Fibroblast of lung (primary cell): Measurements from ENCODE around the gene PLA2G4B. TPM values are rescaled to one million over a fixed set of nuclear protein-coding genes. Genes with fewer than 3 reads are reported as not detected.

Experiments
- DNase-seq, 2 donors: peaks; one replicate each; pipeline versions ENCODE4 v3.0.0 to v3.0.0-alpha.2; 2010; ENCODE audit warnings: low read depth in 2 of 2
- H2AFZ ChIP-seq: 2 replicates; pipeline ENCODE4 v1.5.1; 2012; ENCODE audit warnings: low read length, control low read depth, inconsistent platforms
- H3K27ac ChIP-seq: 2 replicates; pipeline ENCODE4 v1.5.1; 2011; ENCODE audit warnings: low read length, control low read depth; ENCODE audit not compliant: insufficient read depth
- H3K27me3 ChIP-seq: 2 replicates; pipeline ENCODE4 v1.5.1; 2011; ENCODE audit warnings: mild to moderate bottlenecking, low read length; ENCODE audit not compliant: control insufficient read depth, insufficient read depth
- H3K36me3 ChIP-seq: 2 replicates; pipeline ENCODE4 v1.5.1; 2011; ENCODE audit warnings: low read length; ENCODE audit not compliant: control insufficient read depth, insufficient read depth
- H3K4me1 ChIP-seq: 2 replicates; pipeline ENCODE4 v1.5.1; 2011; ENCODE audit warnings: low read length; ENCODE audit not compliant: control insufficient read depth, insufficient read depth; ENCODE audit errors: extremely low read depth
- H3K4me2 ChIP-seq: 2 replicates; pipeline ENCODE4 v1.5.1; 2011; ENCODE audit warnings: low read length, control low read depth; ENCODE audit not compliant: insufficient read depth; ENCODE audit errors: extremely low read depth
- H3K4me3 ChIP-seq, 4 experiments: fragments of 200-600 bp in 1 of 4; sonication (generic) in 1 of 4; replicated peaks in 1 of 4; 2 replicates each; pipeline ENCODE4 v1.5.1; 2011 to 2016; ENCODE audit warnings: low read length in 4 of 4, low read depth in 3 of 4, mild to moderate bottlenecking in 3 of 4, control low read depth in 2 of 4, inconsistent platforms in 1 of 4, mixed read lengths in 1 of 4; ENCODE audit not compliant: insufficient read depth in 1 of 4; ENCODE audit errors: control extremely low read depth in 1 of 4
- H3K79me2 ChIP-seq: 2 replicates; pipeline ENCODE4 v1.5.1; 2012; ENCODE audit warnings: mild to moderate bottlenecking, low read length, inconsistent platforms; ENCODE audit not compliant: control insufficient read depth, insufficient read depth
- H3K9ac ChIP-seq: 2 replicates; pipeline ENCODE4 v1.5.1; 2011; ENCODE audit warnings: mild to moderate bottlenecking, low read length, control low read depth; ENCODE audit not compliant: insufficient read depth
- H3K9me3 ChIP-seq: 2 replicates; pipeline ENCODE4 v1.5.1; 2012; ENCODE audit warnings: low read depth, low read length; ENCODE audit not compliant: control insufficient read depth, insufficient read depth
- H4K20me1 ChIP-seq: 2 replicates; pipeline ENCODE4 v1.5.1; 2011; ENCODE audit warnings: low read length; ENCODE audit not compliant: control insufficient read depth, insufficient read depth; ENCODE audit errors: extremely low read depth
- EZH2 ChIP-seq: IDR thresholded peaks from 2 replicates; pipeline ENCODE4 v1.5.1; 2012; ENCODE audit warnings: low read length, control low read depth, mild to moderate bottlenecking; ENCODE audit errors: missing control alignments
- polyA minus RNA-seq: library from RNA; depleted of rRNA, polyadenylated mRNA; stranded (reverse); fragments of >200 nt; gene quantifications from 2 replicates; pipeline ENCODE4 v1.2.3, GENCODE V29; 2011; ENCODE audit warnings: low replicate concordance
- polyA plus RNA-seq, 2 donors: library from polyadenylated mRNA; depleted of rRNA in 1 of 2; stranded (reverse) in 1 of 2; unstranded in 1 of 2; fragments of >200 nt; gene quantifications; 2 replicates each; pipeline ENCODE4 v1.2.1, GENCODE V29; 2011 to 2012; ENCODE audit warnings: missing spikeins in 1 of 2
- total RNA-seq: library from RNA; depleted of rRNA; stranded (reverse); fragments of >200 nt; gene quantifications from 2 replicates; pipeline ENCODE4 v1.2.1, GENCODE V29; 2014
- TF ChIP-seq, protein P1 (sequence below), 2 donors: IDR thresholded peaks in 1 of 2; conservative IDR thresholded peaks in 1 of 2; 1 replicate in 1 of 2; 2 replicates in 1 of 2; pipeline ENCODE4 v1.5.1; 2011 to 2012; ENCODE audit warnings: low read length in 2 of 2, control low read depth in 1 of 2, inconsistent platforms in 1 of 2, low read depth in 1 of 2, mild to moderate bottlenecking in 1 of 2

The PLA2G4B gene
- total RNA-seq (0.99 and 1.3 TPM in 2 replicates), polyA plus RNA-seq (1.2 TPM in 2 replicates), polyA minus RNA-seq (not detected in 2 replicates)
- polyA plus RNA-seq (2012): 0.77 and 1.2 TPM in 2 replicates

DNA sequence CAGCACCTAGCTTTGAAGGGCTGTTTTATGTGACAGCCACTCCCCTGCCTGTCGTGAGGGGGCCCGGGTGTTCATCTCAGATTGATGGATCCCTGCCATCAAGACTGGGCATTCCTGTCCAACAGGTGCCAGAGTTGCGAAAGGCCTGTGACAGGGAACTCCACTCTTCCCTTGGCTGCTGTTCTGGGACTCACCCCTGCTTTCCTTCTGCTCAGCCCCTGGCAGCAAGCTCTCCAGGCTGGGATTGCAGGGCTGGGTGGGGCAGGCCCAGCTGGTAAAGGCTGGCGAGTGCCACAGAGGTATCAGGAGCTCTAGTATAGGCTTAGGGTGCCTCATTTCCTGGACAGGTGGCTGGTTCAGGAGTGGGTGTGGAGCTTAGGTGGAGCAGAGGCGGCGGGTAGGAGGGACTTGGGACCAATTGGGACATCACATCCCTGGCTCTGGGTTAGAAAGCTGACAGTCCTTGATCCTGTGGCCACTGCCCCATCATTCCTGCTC, at the start of gene PLA2G4B:
PLA2G4B (plus strand) TSS at position 448 of the 498 bp plus-strand sequence. CDS start 67 bp downstream, outside the sequence.
- Histone ChIP-seq H4K20me1 (no peaks in the 10 kb centered on the region), H3K4me2 (no peak within 1 kb of the TSS), H3K9ac (no peak within 1 kb of the TSS), H3K27ac (no peak within 1 kb of the TSS), H3K27me3 (no peaks in the 10 kb centered on the region), H3K4me1 (no peaks in the 10 kb centered on the region), H3K4me3 (no peak within 1 kb of the TSS), H3K9me3 (no peaks in the 10 kb centered on the region), H2AFZ (no peak within 1 kb of the TSS), H3K36me3 (no peaks in the 10 kb centered on the region), H3K79me2 (no peaks in the 10 kb centered on the region)
- no peak for TF ChIP-seq EZH2
- TF ChIP-seq, protein P1, sequence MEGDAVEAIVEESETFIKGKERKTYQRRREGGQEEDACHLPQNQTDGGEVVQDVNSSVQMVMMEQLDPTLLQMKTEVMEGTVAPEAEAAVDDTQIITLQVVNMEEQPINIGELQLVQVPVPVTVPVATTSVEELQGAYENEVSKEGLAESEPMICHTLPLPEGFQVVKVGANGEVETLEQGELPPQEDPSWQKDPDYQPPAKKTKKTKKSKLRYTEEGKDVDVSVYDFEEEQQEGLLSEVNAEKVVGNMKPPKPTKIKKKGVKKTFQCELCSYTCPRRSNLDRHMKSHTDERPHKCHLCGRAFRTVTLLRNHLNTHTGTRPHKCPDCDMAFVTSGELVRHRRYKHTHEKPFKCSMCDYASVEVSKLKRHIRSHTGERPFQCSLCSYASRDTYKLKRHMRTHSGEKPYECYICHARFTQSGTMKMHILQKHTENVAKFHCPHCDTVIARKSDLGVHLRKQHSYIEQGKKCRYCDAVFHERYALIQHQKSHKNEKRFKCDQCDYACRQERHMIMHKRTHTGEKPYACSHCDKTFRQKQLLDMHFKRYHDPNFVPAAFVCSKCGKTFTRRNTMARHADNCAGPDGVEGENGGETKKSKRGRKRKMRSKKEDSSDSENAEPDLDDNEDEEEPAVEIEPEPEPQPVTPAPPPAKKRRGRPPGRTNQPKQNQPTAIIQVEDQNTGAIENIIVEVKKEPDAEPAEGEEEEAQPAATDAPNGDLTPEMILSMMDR (conservative IDR thresholded peaks at IDR 0.05 in 1 of 2, IDR thresholded peaks at IDR 0.05 in 1 of 2; ENCODE audit: low read depth in 1 of 2, low read length in 2 of 2): no peak
- DNase-seq: no peak

DNA sequence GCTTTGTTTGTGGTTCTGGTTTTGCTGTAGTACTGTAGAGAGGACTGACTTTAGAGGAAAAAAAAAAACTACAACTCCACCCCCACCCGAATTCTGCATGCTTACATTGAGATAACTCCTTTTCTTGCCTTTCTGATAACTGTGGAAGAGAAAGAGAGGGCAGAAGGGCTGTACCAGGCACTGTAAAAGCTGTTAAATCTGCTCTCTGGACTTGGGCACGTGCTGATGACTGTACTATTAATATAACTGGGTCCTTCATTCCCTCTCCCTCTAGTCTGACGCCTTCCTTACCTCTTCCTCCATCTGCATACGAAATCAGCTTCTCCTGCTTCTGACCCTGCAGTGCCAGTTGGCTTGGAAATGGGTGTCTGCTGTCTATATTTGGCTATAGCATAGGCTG, 49.4 kb upstream of the PLA2G4B start:
- no peak overlapping the region for H3K4me3 ChIP-seq
- H3K4me1 ChIP-seq: peaks cover 15% of the 10 kb centered on the region
- H3K4me2 ChIP-seq: no peak overlapping the region
- no peaks in the 10 kb centered on the region for H3K9me3 ChIP-seq
- H3K27me3 ChIP-seq: no peaks in the 10 kb centered on the region
- no peak overlapping the region for H3K9ac ChIP-seq
- no peak overlapping the region for H3K27ac ChIP-seq
- peaks cover 16% of the 10 kb centered on the region for H3K79me2 ChIP-seq
- TF ChIP-seq, protein P1 (conservative IDR thresholded peaks at IDR 0.05 in 1 of 2, IDR thresholded peaks at IDR 0.05 in 1 of 2; ENCODE audit: low read depth in 1 of 2, low read length in 2 of 2): no peak
- TF ChIP-seq EZH2: no peak
- no peak for DNase-seq
- H4K20me1 ChIP-seq: no peaks in the 10 kb centered on the region
- H2AFZ ChIP-seq: no peak overlapping the region
- no peaks in the 10 kb centered on the region for H3K36me3 ChIP-seq

- no peaks in the 10 kb centered on the region for H3K36me3 ChIP-seq
- DNase-seq: no peak
- peaks cover 15% of the 10 kb centered on the region for H3K4me1 ChIP-seq
- H3K27me3 ChIP-seq: no peaks in the 10 kb centered on the region
- H3K9me3 ChIP-seq: no peaks in the 10 kb centered on the region
- no peak overlapping the region for H3K4me3 ChIP-seq
- H3K27ac ChIP-seq: no peak overlapping the region
- no peak overlapping the region for H3K9ac ChIP-seq
- TF ChIP-seq, protein P1 (conservative IDR thresholded peaks at IDR 0.05 in 1 of 2, IDR thresholded peaks at IDR 0.05 in 1 of 2; ENCODE audit: low read depth in 1 of 2, low read length in 2 of 2): no peak
- TF ChIP-seq EZH2: no peak
- no peaks in the 10 kb centered on the region for H4K20me1 ChIP-seq
- H3K79me2 ChIP-seq: peaks cover 19% of the 10 kb centered on the region
- H2AFZ ChIP-seq: no peak overlapping the region
- H3K4me2 ChIP-seq: no peak overlapping the region
Measured at GRCh38 chr15:41789662-41790061, 49.0 kb upstream of the PLA2G4B start.
